Fibroblast of skin of left biceps (primary cell): ENCODE measurements around the gene DNHD1.

Source experiments
- DNase-seq, 2 experiments: peaks; one replicate each; pipeline ENCODE4 v3.0.0-alpha.2; 2013; ENCODE audit warnings: low read depth in 2 of 2

Gene DNHD1

GRCh38 chr11:6611092-6611962 is 114.2 kb downstream of the DNHD1 start:
- no peak for DNase-seq

GRCh38 chr11:6611963-6612212 is 114.8 kb downstream of the DNHD1 start:
- DNase-seq, result no peak

GRCh38 chr11:6612213-6613041 is 115.3 kb downstream of the DNHD1 start, which contains the start of gene TAF10:
Gene TAF10, minus strand, starts transcription at chr11:6612216. Its CDS starts 27 bp downstream, at chr11:6612189.
- peak; percentile 89 for DNase-seq

GRCh38 chr11:6613496-6613895 is 116.4 kb downstream of the DNHD1 start:
- no peak for DNase-seq

GRCh38 chr11:6614446-6614845 is 117.4 kb downstream of the DNHD1 start:
- no peak for DNase-seq

- DNase-seq, result no peak
Measured at GRCh38 chr11:6615046-6615445, 118.0 kb downstream of the DNHD1 start.

- DNase-seq, result no peak
Measured at GRCh38 chr11:6615882-6616585, 119.0 kb downstream of the DNHD1 start.

GRCh38 chr11:6616596-6617250 is 119.6 kb downstream of the DNHD1 start:
- no peak for DNase-seq

- no peak for DNase-seq
Measured at GRCh38 chr11:6617315-6617781, 120.3 kb downstream of the DNHD1 start.

- no peak for DNase-seq
Measured at GRCh38 chr11:6618117-6619003, 121.3 kb downstream of the DNHD1 start.

- DNase-seq, result peak; percentile 80 to 85
Measured at GRCh38 chr11:6619004-6619745, 122.1 kb downstream of the DNHD1 start, which contains the start of gene TPP1. Gene TPP1, minus strand, starts transcription at chr11:6619422. Its CDS starts 22 bp downstream, at chr11:6619400.

GRCh38 chr11:6620636-6621035 is 123.6 kb downstream of the DNHD1 start:
- DNase-seq, result no peak
